Measurements from ENCODE around the gene TEAD2.

TEAD2 gene

DNA sequence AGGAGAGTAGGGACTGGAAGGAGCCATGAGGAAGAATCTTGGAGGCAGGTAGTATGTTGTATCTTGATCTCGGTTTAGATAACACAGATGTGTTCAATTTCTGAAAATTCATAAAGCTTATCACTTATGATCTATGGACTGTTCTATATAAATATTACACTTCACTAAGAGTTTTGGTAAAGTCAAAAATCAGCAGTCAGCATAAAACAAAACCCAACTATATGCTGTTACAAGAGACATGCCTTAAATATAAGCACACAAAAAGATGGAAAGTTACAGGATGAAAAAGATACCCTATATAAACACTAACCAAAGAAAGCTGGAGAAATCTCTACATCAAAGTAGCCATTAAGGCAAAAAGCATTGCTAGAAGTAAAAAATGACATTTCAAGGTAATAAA is 21.4 kb upstream of the TEAD2 start:
- Histone ChIP-seq H3K9ac (ENCODE audit: low read length) (no peak overlapping the region), H4K20me1 (ENCODE audit: low read depth, low read length) (no peaks in the 10 kb centered on the region), H3K4me3 (ENCODE audit: insufficient read depth, low read length, poor library complexity, severe bottlenecking) (no peak overlapping the region), H2AFZ (ENCODE audit: low read depth, low read length, severe bottlenecking) (no peak overlapping the region), H3K27ac (ENCODE audit: low read depth, low read length) (no peak overlapping the region), H3K36me3 (ENCODE audit: low read length) (no peaks in the 10 kb centered on the region), H3K27me3 (ENCODE audit: low read length) (no peaks in the 10 kb centered on the region), H3F3A (ENCODE audit: insufficient read depth) (no peaks in the 10 kb centered on the region), H3K9me3 (ENCODE audit: insufficient read depth, low read length) (no peaks in the 10 kb centered on the region), H3K9me2 (replicated peaks; ENCODE audit: insufficient read depth, low read length) (no peaks in the 10 kb centered on the region), H3K4me2 (ENCODE audit: low read depth, low read length, poor library complexity, severe bottlenecking) (no peak overlapping the region), H3K79me2 (ENCODE audit: insufficient read depth, low read length) (no peaks in the 10 kb centered on the region)
- no peak for TF ChIP-seq EZH2phosphoT487 (conservative IDR thresholded peaks at IDR 0.05; ENCODE audit: low read length)
- TF ChIP-seq, protein P1, sequence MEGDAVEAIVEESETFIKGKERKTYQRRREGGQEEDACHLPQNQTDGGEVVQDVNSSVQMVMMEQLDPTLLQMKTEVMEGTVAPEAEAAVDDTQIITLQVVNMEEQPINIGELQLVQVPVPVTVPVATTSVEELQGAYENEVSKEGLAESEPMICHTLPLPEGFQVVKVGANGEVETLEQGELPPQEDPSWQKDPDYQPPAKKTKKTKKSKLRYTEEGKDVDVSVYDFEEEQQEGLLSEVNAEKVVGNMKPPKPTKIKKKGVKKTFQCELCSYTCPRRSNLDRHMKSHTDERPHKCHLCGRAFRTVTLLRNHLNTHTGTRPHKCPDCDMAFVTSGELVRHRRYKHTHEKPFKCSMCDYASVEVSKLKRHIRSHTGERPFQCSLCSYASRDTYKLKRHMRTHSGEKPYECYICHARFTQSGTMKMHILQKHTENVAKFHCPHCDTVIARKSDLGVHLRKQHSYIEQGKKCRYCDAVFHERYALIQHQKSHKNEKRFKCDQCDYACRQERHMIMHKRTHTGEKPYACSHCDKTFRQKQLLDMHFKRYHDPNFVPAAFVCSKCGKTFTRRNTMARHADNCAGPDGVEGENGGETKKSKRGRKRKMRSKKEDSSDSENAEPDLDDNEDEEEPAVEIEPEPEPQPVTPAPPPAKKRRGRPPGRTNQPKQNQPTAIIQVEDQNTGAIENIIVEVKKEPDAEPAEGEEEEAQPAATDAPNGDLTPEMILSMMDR (IDR thresholded peaks at IDR 0.05; ENCODE audit: insufficient read depth, low read length, poor library complexity, severe bottlenecking) = no peak

DNA sequence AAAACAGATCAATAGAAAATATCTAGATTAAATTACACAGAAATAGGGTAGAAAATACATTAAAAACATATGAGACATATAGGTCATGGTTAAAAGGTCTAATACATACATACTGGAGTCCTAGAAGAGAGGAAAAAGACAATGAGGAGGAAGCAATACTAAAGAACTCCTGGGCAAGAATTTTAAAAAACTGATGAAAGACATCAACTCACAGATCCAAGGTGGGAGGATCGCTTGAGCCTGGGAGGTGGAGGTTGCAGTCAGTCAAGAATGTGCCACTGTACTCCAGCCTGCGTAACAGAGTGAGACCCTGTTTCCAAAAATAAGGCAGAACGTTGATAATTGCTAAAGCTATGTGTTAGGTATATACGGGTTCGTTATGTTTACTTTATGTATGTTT is 20.4 kb upstream of the TEAD2 start:
- H3K27ac ChIP-seq (ENCODE audit: low read depth, low read length) = no peak overlapping the region
- no peak overlapping the region for H2AFZ ChIP-seq (ENCODE audit: low read depth, low read length, severe bottlenecking)
- no peaks in the 10 kb centered on the region for H4K20me1 ChIP-seq (ENCODE audit: low read depth, low read length)
- H3F3A ChIP-seq (ENCODE audit: insufficient read depth) = no peaks in the 10 kb centered on the region
- H3K27me3 ChIP-seq (ENCODE audit: low read length) = no peaks in the 10 kb centered on the region
- H3K9ac ChIP-seq (ENCODE audit: low read length) = no peak overlapping the region
- no peak for TF ChIP-seq EZH2phosphoT487 (conservative IDR thresholded peaks at IDR 0.05; ENCODE audit: low read length)
- TF ChIP-seq, protein P1 (IDR thresholded peaks at IDR 0.05; ENCODE audit: insufficient read depth, low read length, poor library complexity, severe bottlenecking) = no peak
- no peak overlapping the region for H3K4me2 ChIP-seq (ENCODE audit: low read depth, low read length, poor library complexity, severe bottlenecking)
- no peaks in the 10 kb centered on the region for H3K9me3 ChIP-seq (ENCODE audit: insufficient read depth, low read length)
- no peaks in the 10 kb centered on the region for H3K79me2 ChIP-seq (ENCODE audit: insufficient read depth, low read length)
- H3K9me2 ChIP-seq (replicated peaks; ENCODE audit: insufficient read depth, low read length) = no peaks in the 10 kb centered on the region
- H3K4me3 ChIP-seq (ENCODE audit: insufficient read depth, low read length, poor library complexity, severe bottlenecking) = no peak overlapping the region
- no peaks in the 10 kb centered on the region for H3K36me3 ChIP-seq (ENCODE audit: low read length)

DNA sequence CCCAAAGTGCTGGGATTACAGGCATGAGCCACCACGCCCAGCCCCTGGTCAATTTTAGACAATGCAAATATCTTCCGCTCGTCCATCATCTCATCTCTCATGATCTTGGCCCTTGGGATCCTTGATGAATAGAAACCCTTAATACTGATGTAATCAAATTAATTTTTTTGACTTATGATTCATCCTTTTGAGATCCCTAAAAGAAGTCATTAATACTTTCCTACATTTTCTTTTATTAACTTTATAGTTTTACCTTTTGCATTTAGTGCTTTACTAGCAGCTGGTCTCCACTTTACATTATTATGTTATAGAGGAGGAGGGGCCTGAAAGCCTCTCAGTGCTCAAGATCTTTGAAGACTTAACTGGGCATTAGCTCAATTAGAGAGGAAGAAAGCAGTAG is 18.2 kb upstream of the TEAD2 start:
- H3K4me3 ChIP-seq (ENCODE audit: insufficient read depth, low read length, poor library complexity, severe bottlenecking) = no peak overlapping the region
- H3K36me3 ChIP-seq (ENCODE audit: low read length) = no peaks in the 10 kb centered on the region
- no peak overlapping the region for H2AFZ ChIP-seq (ENCODE audit: low read depth, low read length, severe bottlenecking)
- H3K4me2 ChIP-seq (ENCODE audit: low read depth, low read length, poor library complexity, severe bottlenecking) = no peak overlapping the region
- H3F3A ChIP-seq (ENCODE audit: insufficient read depth) = no peaks in the 10 kb centered on the region
- TF ChIP-seq EZH2phosphoT487 (conservative IDR thresholded peaks at IDR 0.05; ENCODE audit: low read length) = no peak
- TF ChIP-seq, protein P1 (IDR thresholded peaks at IDR 0.05; ENCODE audit: insufficient read depth, low read length, poor library complexity, severe bottlenecking) = no peak
- no peaks in the 10 kb centered on the region for H3K9me2 ChIP-seq (replicated peaks; ENCODE audit: insufficient read depth, low read length)
- H3K27ac ChIP-seq (ENCODE audit: low read depth, low read length) = no peak overlapping the region
- H3K9me3 ChIP-seq (ENCODE audit: insufficient read depth, low read length) = no peaks in the 10 kb centered on the region
- no peaks in the 10 kb centered on the region for H3K27me3 ChIP-seq (ENCODE audit: low read length)
- H3K9ac ChIP-seq (ENCODE audit: low read length) = no peak overlapping the region
- H4K20me1 ChIP-seq (ENCODE audit: low read depth, low read length) = no peaks in the 10 kb centered on the region
- no peaks in the 10 kb centered on the region for H3K79me2 ChIP-seq (ENCODE audit: insufficient read depth, low read length)

All from SU-DHL-6 (cell line).